ENCODE measurements around the gene CIZ1.

The CIZ1 gene

GRCh38 chr9:128218518-128219389 is 27.4 kb upstream of the CIZ1 start:
- H3K27ac Mint-ChIP-seq = peak overlapping the region; percentile 25 to 57
- H3K4me1 Mint-ChIP-seq (ENCODE audit: low read depth in 2 of 2) = peaks cover 11% of the 10 kb centered on the region in 2 donors
- no peaks in the 10 kb centered on the region for H3K36me3 Mint-ChIP-seq (ENCODE audit: insufficient read depth)
- DNase-seq (peak; percentile 83 to 89 (median 89)), ATAC-seq (replicated peaks) (peak; percentile 96)
- H3K4me3 Mint-ChIP-seq = peak overlapping the region; percentile 81 to 89
- H3K9me3 Mint-ChIP-seq = no peaks in the 10 kb centered on the region
- H3K27me3 Mint-ChIP-seq = peaks cover 0 to 7% of the 10 kb centered on the region in 2 donors

GRCh38 chr9:128218172-128218517 is 26.8 kb upstream of the CIZ1 start:
- Mint-ChIP-seq H3K4me1 (ENCODE audit: low read depth in 2 of 2) (peaks cover 11% of the 10 kb centered on the region in 2 donors), H3K4me3 (peak overlapping the region; percentile 81 to 89), H3K9me3 (no peaks in the 10 kb centered on the region), H3K36me3 (ENCODE audit: insufficient read depth) (no peaks in the 10 kb centered on the region), H3K27ac (peak overlapping the region; percentile 25 to 57), H3K27me3 (peaks cover 0 to 13% of the 10 kb centered on the region in 2 donors)
- ATAC-seq (replicated peaks) (no peak), DNase-seq (no peak)

- Mint-ChIP-seq H3K27me3 (peaks cover 5 to 20% of the 10 kb centered on the region in 2 donors), H3K36me3 (ENCODE audit: insufficient read depth) (no peaks in the 10 kb centered on the region), H3K27ac (peak overlapping the region in 1 of 2 donors; percentile 35), H3K4me1 (ENCODE audit: low read depth in 2 of 2) (peaks cover 11% of the 10 kb centered on the region in 2 donors), H3K4me3 (no peak overlapping the region), H3K9me3 (no peaks in the 10 kb centered on the region)
- ATAC-seq (replicated peaks) (no peak), DNase-seq (no peak)
Observed at GRCh38 chr9:128216781-128217553, 25.6 kb upstream of the CIZ1 start.

GRCh38 chr9:128215491-128216409 is 24.4 kb upstream of the CIZ1 start:
- H3K27me3 Mint-ChIP-seq = peaks cover 17 to 32% of the 10 kb centered on the region in 2 donors
- no peaks in the 10 kb centered on the region for H3K36me3 Mint-ChIP-seq (ENCODE audit: insufficient read depth)
- no peaks in the 10 kb centered on the region for H3K9me3 Mint-ChIP-seq
- H3K4me1 Mint-ChIP-seq (ENCODE audit: low read depth in 2 of 2) = peaks cover 11% of the 10 kb centered on the region in 2 donors
- H3K27ac Mint-ChIP-seq = no peak overlapping the region
- no peak for DNase-seq
- no peak for ATAC-seq (replicated peaks)
- H3K4me3 Mint-ChIP-seq = no peak overlapping the region

GRCh38 chr9:128214571-128215490 is 23.5 kb upstream of the CIZ1 start:
- Mint-ChIP-seq H3K27me3 (peaks cover 18 to 34% of the 10 kb centered on the region in 2 donors), H3K27ac (no peak overlapping the region), H3K4me1 (ENCODE audit: low read depth in 2 of 2) (peaks cover 11% of the 10 kb centered on the region in 2 donors), H3K36me3 (ENCODE audit: insufficient read depth) (no peaks in the 10 kb centered on the region), H3K4me3 (no peak overlapping the region), H3K9me3 (no peaks in the 10 kb centered on the region)
- no peak for ATAC-seq (replicated peaks)
- DNase-seq = no peak

GRCh38 chr9:128213746-128214497 is 22.6 kb upstream of the CIZ1 start:
- Mint-ChIP-seq H3K9me3 (no peaks in the 10 kb centered on the region), H3K4me1 (ENCODE audit: low read depth in 2 of 2) (peaks cover 9% of the 10 kb centered on the region in 2 donors), H3K36me3 (ENCODE audit: insufficient read depth) (no peaks in the 10 kb centered on the region), H3K4me3 (no peak overlapping the region), H3K27me3 (peaks cover 18 to 34% of the 10 kb centered on the region in 2 donors), H3K27ac (no peak overlapping the region)
- DNase-seq (no peak), ATAC-seq (replicated peaks) (no peak)

GRCh38 chr9:128211981-128212281 is 20.6 kb upstream of the CIZ1 start:
- no peak for DNase-seq
- Mint-ChIP-seq H3K27ac (no peak overlapping the region), H3K4me1 (ENCODE audit: low read depth in 2 of 2) (no peaks in the 10 kb centered on the region), H3K27me3 (peaks cover 22 to 47% of the 10 kb centered on the region in 2 donors), H3K9me3 (no peaks in the 10 kb centered on the region), H3K36me3 (ENCODE audit: insufficient read depth) (no peaks in the 10 kb centered on the region), H3K4me3 (no peak overlapping the region)
- ATAC-seq (replicated peaks) = no peak

- ATAC-seq (replicated peaks) = no peak
- DNase-seq = no peak
- Mint-ChIP-seq H3K36me3 (ENCODE audit: insufficient read depth) (no peaks in the 10 kb centered on the region), H3K27ac (peak overlapping the region in 1 of 2 donors; percentile 13), H3K9me3 (no peaks in the 10 kb centered on the region), H3K27me3 (peaks cover 27 to 52% of the 10 kb centered on the region in 2 donors), H3K4me3 (no peak overlapping the region), H3K4me1 (ENCODE audit: low read depth in 2 of 2) (no peaks in the 10 kb centered on the region)
Observed at GRCh38 chr9:128211186-128211980, 20.0 kb upstream of the CIZ1 start.

- Mint-ChIP-seq H3K27ac (no peak overlapping the region), H3K4me3 (no peak overlapping the region), H3K27me3 (peaks cover 43 to 72% of the 10 kb centered on the region in 2 donors), H3K36me3 (ENCODE audit: insufficient read depth) (no peaks in the 10 kb centered on the region), H3K4me1 (ENCODE audit: low read depth in 2 of 2) (peaks cover 0 to 3% of the 10 kb centered on the region in 2 donors), H3K9me3 (no peaks in the 10 kb centered on the region)
- ATAC-seq (replicated peaks) = no peak
- no peak for DNase-seq
Observed at GRCh38 chr9:128208946-128209669, 17.7 kb upstream of the CIZ1 start.

- no peak overlapping the region for H3K4me3 Mint-ChIP-seq
- no peaks in the 10 kb centered on the region for H3K9me3 Mint-ChIP-seq
- H3K27ac Mint-ChIP-seq = peak overlapping the region in 1 of 2 donors; percentile 72
- DNase-seq = no peak
- H3K36me3 Mint-ChIP-seq (ENCODE audit: insufficient read depth) = no peaks in the 10 kb centered on the region
- peaks cover 0 to 4% of the 10 kb centered on the region in 2 donors for H3K4me1 Mint-ChIP-seq (ENCODE audit: low read depth in 2 of 2)
- H3K27me3 Mint-ChIP-seq = peaks cover 44 to 68% of the 10 kb centered on the region in 2 donors
- ATAC-seq (replicated peaks) = no peak
Observed at GRCh38 chr9:128208386-128208785, 17.0 kb upstream of the CIZ1 start.

Measured in effector memory CD8-positive, alpha-beta T cell (primary cell).